BE2C (cell line): ENCODE measurements around the gene CREG1.

ENCODE experiments used
- DNase-seq: peaks from one replicate; pipeline ENCODE4 v3.0.0-alpha.2; 2020
- H3K27me3 ChIP-seq: fragments of 250-450 bp; sonication (Bioruptor Pico); 2 replicates; pipeline ENCODE4 v1.5.1; 2020; ENCODE audit warnings: mild to moderate bottlenecking
- H3K36me3 ChIP-seq: fragments of 250-450 bp; sonication (Bioruptor Pico); 2 replicates; pipeline ENCODE4 v1.5.1; 2020; ENCODE audit warnings: mild to moderate bottlenecking
- H3K4me1 ChIP-seq: fragments of 250-450 bp; sonication (Bioruptor Pico); 2 replicates; pipeline ENCODE4 v1.5.1; 2020
- H3K4me3 ChIP-seq: 2 replicates; pipeline ENCODE4 v1.5.1; 2011; ENCODE audit warnings: low read depth, low read length
- H3K9me3 ChIP-seq: fragments of 250-450 bp; sonication (Bioruptor Pico); 2 replicates; pipeline ENCODE4 v1.5.1; 2020
- CTCF ChIP-seq: IDR thresholded peaks from 2 replicates; pipeline ENCODE4 v1.5.1; 2012; ENCODE audit warnings: mild to moderate bottlenecking, low read depth, low read length

The CREG1 gene

GRCh38 chr1:167593860-167594259 is 40.3 kb upstream of the CREG1 start:
- Histone ChIP-seq H3K27me3 (no peaks in the 10 kb centered on the region), H3K4me3 (no peak overlapping the region), H3K4me1 (no peaks in the 10 kb centered on the region), H3K9me3 (no peaks in the 10 kb centered on the region), H3K36me3 (no peaks in the 10 kb centered on the region)
- TF ChIP-seq CTCF = no peak
- no peak for DNase-seq

- no peaks in the 10 kb centered on the region for H3K4me1 ChIP-seq
- H3K36me3 ChIP-seq = no peaks in the 10 kb centered on the region
- no peak for TF ChIP-seq CTCF
- no peaks in the 10 kb centered on the region for H3K9me3 ChIP-seq
- H3K27me3 ChIP-seq = no peaks in the 10 kb centered on the region
- no peak for DNase-seq
- no peak overlapping the region for H3K4me3 ChIP-seq
These were observed 38.9 kb upstream of the CREG1 start for GRCh38 chr1:167592475-167592874.

- no peak for TF ChIP-seq CTCF
- no peaks in the 10 kb centered on the region for H3K9me3 ChIP-seq
- no peaks in the 10 kb centered on the region for H3K27me3 ChIP-seq
- H3K36me3 ChIP-seq = no peaks in the 10 kb centered on the region
- H3K4me1 ChIP-seq = no peaks in the 10 kb centered on the region
- no peak for DNase-seq
- H3K4me3 ChIP-seq = no peak overlapping the region
These were observed 34.8 kb upstream of the CREG1 start for GRCh38 chr1:167588361-167588760.

GRCh38 chr1:167587872-167588271 is 34.3 kb upstream of the CREG1 start:
- Histone ChIP-seq H3K27me3 (no peaks in the 10 kb centered on the region), H3K4me1 (no peaks in the 10 kb centered on the region), H3K4me3 (no peak overlapping the region), H3K36me3 (no peaks in the 10 kb centered on the region), H3K9me3 (no peaks in the 10 kb centered on the region)
- TF ChIP-seq CTCF = no peak
- no peak for DNase-seq

- no peak overlapping the region for H3K4me3 ChIP-seq
These were observed 33.8 kb upstream of the CREG1 start for GRCh38 chr1:167587342-167587741.

GRCh38 chr1:167584581-167584980 is 31.0 kb upstream of the CREG1 start:
- Histone ChIP-seq H3K4me3 (no peak overlapping the region), H3K9me3 (no peaks in the 10 kb centered on the region), H3K4me1 (no peaks in the 10 kb centered on the region), H3K36me3 (no peaks in the 10 kb centered on the region), H3K27me3 (no peaks in the 10 kb centered on the region)
- TF ChIP-seq CTCF = no peak
- DNase-seq = no peak

More at GRCh38 chr1:167587342-167587741, 33.8 kb upstream of the CREG1 start:
- no peak for DNase-seq
- H3K4me1 ChIP-seq = no peaks in the 10 kb centered on the region
- TF ChIP-seq CTCF = no peak
- no peaks in the 10 kb centered on the region for H3K9me3 ChIP-seq
- H3K36me3 ChIP-seq = no peaks in the 10 kb centered on the region
- no peaks in the 10 kb centered on the region for H3K27me3 ChIP-seq
